GM18519 (cell line): ENCODE data around the gene CECR2.

Experiments
- ATAC-seq: cut with Tn5 transposase; IDR thresholded peaks from one replicate; pipeline ENCODE4 v1.9.1; 2021; ENCODE audit warnings: mild to moderate bottlenecking, moderate library complexity; ENCODE audit not compliant: unreplicated experiment, low FRiP score

Gene CECR2

DNA sequence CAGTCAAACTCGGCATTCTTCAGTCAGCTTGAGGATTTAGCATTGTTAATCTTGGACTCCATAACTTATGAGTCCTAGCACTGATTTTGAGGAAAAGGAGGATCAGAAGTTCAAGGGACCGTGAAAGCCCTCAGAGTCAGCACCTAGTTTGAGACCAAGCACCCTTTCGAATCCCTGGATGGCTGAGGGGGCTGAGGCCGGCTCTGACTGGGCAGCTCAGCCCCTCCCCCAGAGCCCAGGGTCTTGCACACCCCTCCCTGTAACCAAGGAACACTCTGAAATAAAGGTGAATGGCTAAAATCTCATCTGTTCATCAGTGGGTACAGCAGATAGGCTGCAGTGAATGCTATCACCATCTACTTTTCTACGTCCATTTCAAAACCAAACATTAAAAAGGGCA, 221.3 kb downstream of the CECR2 start:
- ATAC-seq = no peak

DNA sequence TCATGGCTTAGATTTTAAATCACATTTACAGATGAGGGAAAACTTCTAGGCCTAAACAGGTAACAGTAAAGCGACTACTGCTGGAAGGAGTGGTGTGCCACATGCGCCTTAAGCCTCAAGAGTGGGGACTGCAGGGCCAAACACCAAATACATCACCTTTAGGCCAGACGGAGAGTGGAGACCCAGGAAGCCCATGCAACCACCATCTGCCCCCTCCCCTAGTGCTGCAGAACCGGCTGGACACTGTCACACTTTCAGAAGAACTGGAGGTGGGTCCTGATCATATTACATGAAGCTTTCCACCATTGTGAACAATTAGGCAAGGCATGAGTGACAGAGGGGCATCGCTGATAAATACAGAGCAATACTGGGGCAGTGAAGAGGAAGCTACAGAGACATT, 222.9 kb downstream of the CECR2 start:
- no peak for ATAC-seq

DNA sequence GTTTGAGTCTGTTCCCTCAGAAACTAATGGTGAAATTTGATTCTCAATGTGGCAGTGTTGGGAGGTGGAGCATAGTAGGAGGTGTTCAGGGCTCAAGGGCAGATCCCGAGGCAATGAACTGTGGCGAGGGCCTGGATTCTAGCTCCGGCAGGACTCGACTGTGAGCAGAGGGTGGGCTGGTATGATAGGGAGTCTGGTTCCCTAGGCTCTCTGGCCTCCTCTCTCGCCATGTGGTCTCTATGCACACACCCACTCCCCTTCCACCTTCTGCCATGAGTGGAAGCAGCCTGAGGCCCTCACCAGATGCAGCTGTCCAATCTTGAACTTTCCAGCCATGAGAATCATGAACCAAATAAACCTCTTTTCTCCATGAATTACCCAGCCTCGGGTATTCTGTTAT, 227.0 kb downstream of the CECR2 start:
- no peak for ATAC-seq

DNA sequence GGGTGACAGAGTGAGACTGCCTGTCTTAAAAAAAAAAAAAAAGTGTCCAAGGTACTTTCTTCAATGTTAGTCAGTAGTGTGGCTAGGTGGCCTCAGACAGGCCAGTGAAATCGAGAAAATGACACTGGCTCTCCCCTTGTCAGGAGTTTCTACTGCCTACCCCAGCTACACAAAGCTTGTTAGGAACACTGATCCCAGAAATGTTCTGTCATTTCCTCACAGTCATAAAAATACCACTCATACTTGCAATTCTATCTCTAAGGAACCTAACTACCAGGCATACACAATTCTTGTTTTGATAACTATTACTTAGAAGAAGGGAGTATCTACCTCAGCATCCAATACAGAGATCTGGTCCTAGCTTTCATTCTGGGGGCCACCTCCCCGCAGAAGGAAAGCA, 228.0 kb downstream of the CECR2 start:
- ATAC-seq = no peak

DNA sequence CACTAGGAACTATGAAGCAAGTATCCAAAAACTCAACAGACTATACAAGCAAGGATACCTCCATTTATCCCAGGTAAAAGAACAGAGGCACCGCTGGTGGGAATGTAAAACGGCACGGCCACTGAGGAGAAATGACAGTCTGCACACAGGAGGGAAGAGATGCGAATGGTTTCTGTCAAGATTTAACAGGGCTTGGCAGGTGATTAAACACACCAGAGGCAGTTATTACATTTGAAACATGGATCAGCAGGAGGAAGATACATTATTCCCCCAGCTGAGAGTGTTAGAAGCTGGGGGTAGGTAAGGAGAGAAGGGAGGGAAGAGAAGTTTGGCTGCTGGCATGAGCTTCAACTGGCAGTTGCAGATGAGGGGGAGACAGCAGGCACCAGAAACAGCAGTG, 229.1 kb downstream of the CECR2 start:
- ATAC-seq = no peak

DNA sequence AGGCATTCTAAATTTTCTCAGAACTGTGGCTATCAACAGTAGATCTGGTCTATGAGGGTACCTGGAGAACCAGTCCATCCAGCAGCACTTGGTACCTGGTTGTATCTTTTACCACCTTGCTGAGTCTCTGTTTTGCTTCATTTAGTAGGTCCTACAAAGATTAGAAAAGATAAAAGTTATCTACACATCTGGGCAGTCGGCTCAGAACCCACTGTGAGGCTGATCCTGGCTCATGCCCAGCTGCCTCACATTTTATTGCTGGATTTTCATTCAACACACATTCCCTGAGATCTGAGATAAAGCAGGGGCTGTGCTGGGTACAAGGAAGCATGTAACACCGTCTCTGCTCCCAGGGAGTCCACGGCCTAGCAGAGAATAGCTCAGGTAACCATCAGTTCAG, 231.8 kb downstream of the CECR2 start:
- no peak for ATAC-seq

DNA sequence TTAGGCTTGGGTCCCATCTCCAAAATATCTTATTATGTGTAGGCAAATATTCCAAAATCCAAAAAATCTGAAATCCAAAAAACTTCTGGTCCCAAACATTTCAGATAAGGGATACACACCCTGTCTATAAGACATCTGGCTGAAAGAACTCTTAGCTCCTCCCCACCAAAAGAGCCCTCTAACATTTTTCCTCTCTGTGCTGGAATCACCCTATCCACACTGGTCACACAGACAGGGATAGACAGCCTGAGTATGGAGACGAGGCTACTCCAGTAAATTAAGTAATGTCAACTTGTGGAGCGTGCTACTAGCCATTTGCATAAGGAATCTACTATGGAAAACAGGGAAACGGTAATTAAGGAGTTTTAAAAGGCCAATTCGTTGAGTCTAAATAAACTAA, 234.4 kb downstream of the CECR2 start:
- no peak for ATAC-seq

DNA sequence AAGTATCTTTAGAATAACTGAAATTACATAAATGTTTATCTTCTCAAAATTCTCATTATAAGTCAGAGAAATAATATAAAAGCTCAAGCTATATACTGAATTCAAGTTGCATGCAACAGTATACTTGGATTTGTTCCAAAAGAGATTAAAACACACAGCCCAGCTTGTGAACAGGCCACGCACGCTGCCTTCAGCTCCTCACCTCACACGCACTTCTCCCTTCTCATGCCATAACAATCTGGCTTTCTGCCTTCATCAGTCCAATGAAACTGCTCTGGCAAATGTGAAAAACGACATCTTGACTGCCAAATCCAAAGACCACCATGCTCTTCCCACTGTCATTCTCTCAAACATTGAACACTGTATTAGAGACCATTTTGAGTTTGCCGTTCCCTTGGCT, 237.2 kb downstream of the CECR2 start:
- ATAC-seq = no peak
